ENCODE data around the gene IFI6.
A peak's percentile ranks its signal among the peaks of the same experiment; 100 is the strongest.
"Not testable (repeated sequence)": the region's sequence is repeated elsewhere in the genome, so short reads cannot be mapped to it uniquely, and the experiment has no call there.

IFI6 gene

GRCh38 chr1:27689423-27690173 lies 17.6 kb upstream of the IFI6 start:
- Histone ChIP-seq H3K9ac (ENCODE audit: low read depth, low read length) (no peak overlapping the region), H3K4me1 (ENCODE audit: control insufficient read depth, insufficient read depth, low read length) (peaks cover 9% of the 10 kb centered on the region), H3K27me3 (ENCODE audit: control insufficient read depth, insufficient read depth, low read length) (peaks cover 3% of the 10 kb centered on the region), H3K4me3 (ENCODE audit: low read depth, low read length) (no peak overlapping the region), H3K9me3 (ENCODE audit: control insufficient read depth, insufficient read depth, low read length) (no peaks in the 10 kb centered on the region), H3K36me3 (ENCODE audit: control insufficient read depth, insufficient read depth, low read length) (no peaks in the 10 kb centered on the region)

- H3K4me3 ChIP-seq (ENCODE audit: low read depth, low read length): no peak overlapping the region
- H3K36me3 ChIP-seq (ENCODE audit: control insufficient read depth, insufficient read depth, low read length): no peaks in the 10 kb centered on the region
- H3K9me3 ChIP-seq (ENCODE audit: control insufficient read depth, insufficient read depth, low read length): no peaks in the 10 kb centered on the region
- peaks cover 9% of the 10 kb centered on the region for H3K4me1 ChIP-seq (ENCODE audit: control insufficient read depth, insufficient read depth, low read length)
- H3K9ac ChIP-seq (ENCODE audit: low read depth, low read length): no peak overlapping the region
- peaks cover 3% of the 10 kb centered on the region for H3K27me3 ChIP-seq (ENCODE audit: control insufficient read depth, insufficient read depth, low read length)
These were observed 15.9 kb upstream of the IFI6 start for GRCh38 chr1:27687906-27688305.

- Histone ChIP-seq H3K36me3 (ENCODE audit: control insufficient read depth, insufficient read depth, low read length) (no peaks in the 10 kb centered on the region), H3K27me3 (ENCODE audit: control insufficient read depth, insufficient read depth, low read length) (peaks cover 3% of the 10 kb centered on the region), H3K4me1 (ENCODE audit: control insufficient read depth, insufficient read depth, low read length) (peaks cover 9% of the 10 kb centered on the region), H3K4me3 (ENCODE audit: low read depth, low read length) (no peak overlapping the region), H3K9me3 (ENCODE audit: control insufficient read depth, insufficient read depth, low read length) (peaks cover 7% of the 10 kb centered on the region), H3K9ac (ENCODE audit: low read depth, low read length) (no peak overlapping the region)
These were observed 14.4 kb upstream of the IFI6 start for GRCh38 chr1:27686223-27686990.

- Histone ChIP-seq H3K27me3 (ENCODE audit: control insufficient read depth, insufficient read depth, low read length) (peaks cover 3% of the 10 kb centered on the region), H3K9ac (ENCODE audit: low read depth, low read length) (no peak overlapping the region), H3K9me3 (ENCODE audit: control insufficient read depth, insufficient read depth, low read length) (peaks cover 7% of the 10 kb centered on the region), H3K4me3 (ENCODE audit: low read depth, low read length) (no peak overlapping the region), H3K36me3 (ENCODE audit: control insufficient read depth, insufficient read depth, low read length) (no peaks in the 10 kb centered on the region), H3K4me1 (ENCODE audit: control insufficient read depth, insufficient read depth, low read length) (peaks cover 6% of the 10 kb centered on the region)
These were observed 12.2 kb upstream of the IFI6 start for GRCh38 chr1:27684176-27684575.

GRCh38 chr1:27682351-27682944 lies 10.5 kb upstream of the IFI6 start:
- Histone ChIP-seq H3K4me1 (ENCODE audit: control insufficient read depth, insufficient read depth, low read length) (peaks cover 4% of the 10 kb centered on the region), H3K9ac (ENCODE audit: low read depth, low read length) (no peak overlapping the region), H3K9me3 (ENCODE audit: control insufficient read depth, insufficient read depth, low read length) (peaks cover 7% of the 10 kb centered on the region), H3K4me3 (ENCODE audit: low read depth, low read length) (no peak overlapping the region), H3K36me3 (ENCODE audit: control insufficient read depth, insufficient read depth, low read length) (no peaks in the 10 kb centered on the region), H3K27me3 (ENCODE audit: control insufficient read depth, insufficient read depth, low read length) (peaks cover 3% of the 10 kb centered on the region)

GRCh38 chr1:27681580-27681979 lies 9.6 kb upstream of the IFI6 start:
- not testable (repeated sequence) for H3K4me3 ChIP-seq (ENCODE audit: low read depth, low read length); H3K4me1 ChIP-seq (ENCODE audit: control insufficient read depth, insufficient read depth, low read length); H3K27me3 ChIP-seq (ENCODE audit: control insufficient read depth, insufficient read depth, low read length); H3K9ac ChIP-seq (ENCODE audit: low read depth, low read length); H3K9me3 ChIP-seq (ENCODE audit: control insufficient read depth, insufficient read depth, low read length); H3K36me3 ChIP-seq (ENCODE audit: control insufficient read depth, insufficient read depth, low read length)

- H3K9me3 ChIP-seq (ENCODE audit: control insufficient read depth, insufficient read depth, low read length); H3K9ac ChIP-seq (ENCODE audit: low read depth, low read length); H3K36me3 ChIP-seq (ENCODE audit: control insufficient read depth, insufficient read depth, low read length); H3K4me1 ChIP-seq (ENCODE audit: control insufficient read depth, insufficient read depth, low read length); H3K27me3 ChIP-seq (ENCODE audit: control insufficient read depth, insufficient read depth, low read length); H3K4me3 ChIP-seq (ENCODE audit: low read depth, low read length): not testable (repeated sequence)
These were observed 8.3 kb upstream of the IFI6 start for GRCh38 chr1:27680225-27680791.

- no peaks in the 10 kb centered on the region for H3K27me3 ChIP-seq (ENCODE audit: control insufficient read depth, insufficient read depth, low read length)
- peaks cover 7% of the 10 kb centered on the region for H3K9me3 ChIP-seq (ENCODE audit: control insufficient read depth, insufficient read depth, low read length)
- no peak overlapping the region for H3K9ac ChIP-seq (ENCODE audit: low read depth, low read length)
- H3K4me3 ChIP-seq (ENCODE audit: low read depth, low read length): no peak overlapping the region
- H3K4me1 ChIP-seq (ENCODE audit: control insufficient read depth, insufficient read depth, low read length): no peaks in the 10 kb centered on the region
- H3K36me3 ChIP-seq (ENCODE audit: control insufficient read depth, insufficient read depth, low read length): no peaks in the 10 kb centered on the region
These were observed 6.8 kb upstream of the IFI6 start for GRCh38 chr1:27678747-27679146.

- Histone ChIP-seq H3K9ac (ENCODE audit: low read depth, low read length) (no peak overlapping the region), H3K9me3 (ENCODE audit: control insufficient read depth, insufficient read depth, low read length) (no peaks in the 10 kb centered on the region), H3K4me3 (ENCODE audit: low read depth, low read length) (no peak overlapping the region), H3K36me3 (ENCODE audit: control insufficient read depth, insufficient read depth, low read length) (no peaks in the 10 kb centered on the region), H3K4me1 (ENCODE audit: control insufficient read depth, insufficient read depth, low read length) (peaks cover 3% of the 10 kb centered on the region), H3K27me3 (ENCODE audit: control insufficient read depth, insufficient read depth, low read length) (no peaks in the 10 kb centered on the region)
These were observed 4.4 kb upstream of the IFI6 start for GRCh38 chr1:27676410-27676809.

- Histone ChIP-seq H3K27me3 (ENCODE audit: control insufficient read depth, insufficient read depth, low read length) (peaks cover 12% of the 10 kb centered on the region), H3K9ac (ENCODE audit: low read depth, low read length) (no peak overlapping the region), H3K36me3 (ENCODE audit: control insufficient read depth, insufficient read depth, low read length) (no peaks in the 10 kb centered on the region), H3K4me1 (ENCODE audit: control insufficient read depth, insufficient read depth, low read length) (peaks cover 5% of the 10 kb centered on the region), H3K9me3 (ENCODE audit: control insufficient read depth, insufficient read depth, low read length) (no peaks in the 10 kb centered on the region), H3K4me3 (ENCODE audit: low read depth, low read length) (peak overlapping the region; percentile 36)
These were observed 739 bp upstream of the IFI6 start for GRCh38 chr1:27672750-27673112.

- Histone ChIP-seq H3K4me1 (ENCODE audit: control insufficient read depth, insufficient read depth, low read length) (peaks cover 5% of the 10 kb centered on the region), H3K4me3 (ENCODE audit: low read depth, low read length) (no peak overlapping the region), H3K9ac (ENCODE audit: low read depth, low read length) (no peak overlapping the region), H3K9me3 (ENCODE audit: control insufficient read depth, insufficient read depth, low read length) (no peaks in the 10 kb centered on the region), H3K27me3 (ENCODE audit: control insufficient read depth, insufficient read depth, low read length) (peaks cover 12% of the 10 kb centered on the region), H3K36me3 (ENCODE audit: control insufficient read depth, insufficient read depth, low read length) (no peaks in the 10 kb centered on the region)
These were observed 2.1 kb downstream of the IFI6 start for GRCh38 chr1:27669876-27670275.

Measured in iPS-15b (cell line).